NCI-H128 (cell line): ENCODE data around the gene MRPL50.

Source experiments
- DNase-seq: peaks from one replicate; lab custom pipeline; 2025; ENCODE audit not compliant: unreplicated experiment; lab: John Stamatoyannopoulos, UW

The MRPL50 gene

GRCh38 chr9:101342595-101342994 is 55.8 kb downstream of the MRPL50 start:
- no peak for DNase-seq

GRCh38 chr9:101341958-101342357 is 56.5 kb downstream of the MRPL50 start:
- DNase-seq, result no peak
